Heart left ventricle (tissue), 13 donors: ENCODE results near the gene KRT33A.

Experiments used
- CTCF ChIP-seq, 12 donors: fragments of 200-600 bp; sonication (generic) in 4 of 12; IDR thresholded peaks; one replicate each; pipeline versions ENCODE4 v1.5.0 to v1.8.0; 2018 to 2022; ENCODE audit warnings: antibody characterized with exemption in 12 of 12, mild to moderate bottlenecking in 5 of 12
- POLR2A ChIP-seq, 2 donors: fragments of 450-650 bp; IDR thresholded peaks; one replicate each; pipeline ENCODE4 v1.6.1; 2017; ENCODE audit warnings: antibody characterized with exemption in 2 of 2, mild to moderate bottlenecking in 2 of 2, moderate library complexity in 2 of 2
- donor health status: ischemic (EF 13 %, LVEDD 7.1; RV severe dilation, severe dysfunction).
- donor health status: DM: no; HTN: yes; CAD: no.
- donor health status: DM: no; HTN: no; CAD: no.
- donor health status: ischemic (EF 25% LVEDD 6.9; RV normal size, moderate dysfunction).
- donor health status: ischemic (EF 25% LVEDD 5.7; RV mildly dilated, moderate dysfunction).
- donor health status: ischemic (EF 35%, LVEDD 5.7; RV mildly dilated, moderate dysfunction).
- donor health status: nonischemic (EF 11% LVEDD 7.7; RV severe dilation, severe dysfunction).
- donor health status: DM: yes; HTN: yes; CAD: no.
- donor health status: PGD.
- donor health status: ischemic (EF 29% LVEDD 5.4; RV normal size, mild dysfunction).
- donor health status: nonischemic (EF 23%, LVEDD 6.1; RV moderate dilation, normal function).

- TF ChIP-seq POLR2A (IDR thresholded peaks at IDR 0.05) (no peak), CTCF (IDR thresholded peaks at IDR 0.05) (no peak)
These were observed 18.4 kb upstream of the KRT33A start for GRCh38 chr17:41369023-41369422.
